ENCODE results near the gene SERAC1. TPM values are rescaled to one million over a fixed set of nuclear protein-coding genes. Genes with fewer than 3 reads are reported as not detected.

SERAC1 gene
- total and polyA plus RNA-seq, 10 of the 15 experiments (the other 5 are each of a cell fraction or from before 2014, with no cell fraction given), result 0.76 to 2.9 (median 2.2) TPM

GRCh38 chr6:158165919-158166416 is 2.1 kb downstream of the SERAC1 start (continued):
- TF ChIP-seq, protein P1, sequence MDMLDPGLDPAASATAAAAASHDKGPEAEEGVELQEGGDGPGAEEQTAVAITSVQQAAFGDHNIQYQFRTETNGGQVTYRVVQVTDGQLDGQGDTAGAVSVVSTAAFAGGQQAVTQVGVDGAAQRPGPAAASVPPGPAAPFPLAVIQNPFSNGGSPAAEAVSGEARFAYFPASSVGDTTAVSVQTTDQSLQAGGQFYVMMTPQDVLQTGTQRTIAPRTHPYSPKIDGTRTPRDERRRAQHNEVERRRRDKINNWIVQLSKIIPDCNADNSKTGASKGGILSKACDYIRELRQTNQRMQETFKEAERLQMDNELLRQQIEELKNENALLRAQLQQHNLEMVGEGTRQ (IDR thresholded peaks at IDR 0.05; ENCODE audit: borderline replicate concordance, low read depth, low read length), result no peak
- TF ChIP-seq YY1 (IDR thresholded peaks at IDR 0.05; ENCODE audit: low read depth, low read length), result no peak
- TF ChIP-seq HDAC6 (IDR thresholded peaks at IDR 0.05; ENCODE audit: unreplicated experiment), result no peak
- no peak for TF ChIP-seq CHD4 (IDR thresholded peaks at IDR 0.05)

DNA sequence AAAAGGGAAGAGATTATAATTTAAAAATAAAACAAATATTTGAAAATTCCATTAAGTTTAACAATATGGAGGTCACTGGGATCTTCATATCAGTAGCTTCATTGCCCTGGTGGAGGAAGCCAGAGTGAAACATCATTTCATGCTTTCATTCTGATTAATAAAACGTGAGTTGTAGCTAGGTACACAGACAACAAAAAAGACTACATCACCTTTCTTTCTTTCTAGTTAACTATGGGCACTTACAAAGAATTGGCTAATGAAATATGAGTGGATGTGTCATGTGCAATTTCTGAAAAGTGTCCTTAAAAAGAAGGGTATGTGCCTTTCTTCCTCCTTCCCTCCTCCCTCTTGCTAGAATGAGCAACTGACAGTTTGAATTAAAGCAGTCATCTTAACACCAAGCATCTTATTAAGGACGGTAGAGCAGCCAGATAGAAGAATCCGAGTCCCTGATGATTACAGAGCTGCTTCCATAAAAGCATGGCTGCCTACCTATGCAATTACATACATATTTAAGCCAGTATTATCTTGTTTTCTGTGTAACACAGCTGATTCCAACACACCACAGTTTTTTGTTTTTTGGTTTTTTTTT is 3.4 kb downstream of the SERAC1 start:
- ChIA-PET POLR2A (no interaction called here), SMC1A (ENCODE audit: uncharacterized antibody, unreplicated experiment) (interaction anchor here (0.7 kb wide), 1 partner anchor 14 kb away, joined by 3 read pairs; no protein-coding TSS in a partner anchor), CTCF (interaction anchor here (0.6 kb wide), 1 partner anchor 506 kb away, joined by 3 read pairs; no protein-coding TSS in a partner anchor), RAD21 (ENCODE audit: unreplicated experiment) (no interaction called here)
- H3K79me2 ChIP-seq (ENCODE audit: control insufficient read depth, insufficient read depth, low read length), result no peaks in the 10 kb centered on the region
- intact Hi-C loops (cut with micrococcal nuclease; ENCODE audit: unreplicated experiment), result no loop called here
- no TSS peak for BruUV-seq (replicated peaks)
- FAIRE-seq (no peak), DNase-seq (ENCODE audit: low read depth, low spot score) (no peak), ATAC-seq (no peak)
- H3K4me1 ChIP-seq (ENCODE audit: control insufficient read depth, insufficient read depth, low read length), result no peaks in the 10 kb centered on the region
- TF ChIP-seq JUNB (IDR thresholded peaks at IDR 0.05), result peak; percentile 85
- peak; percentile 60 to 61; a peak in 3 of 4 replicates for TF ChIP-seq BHLHE40 (IDR thresholded peaks at IDR 0.05; ENCODE audit: borderline replicate concordance in 1 of 2, low read depth in 2 of 2, low read length in 1 of 2)
- TF ChIP-seq YBX1 (IDR thresholded peaks at IDR 0.05), result no peak
- TF ChIP-seq HDGF (IDR thresholded peaks at IDR 0.05), result no peak
- H4K20me1 ChIP-seq (ENCODE audit: control insufficient read depth, insufficient read depth), result no peaks in the 10 kb centered on the region
- H3K9ac ChIP-seq (ENCODE audit: control insufficient read depth, insufficient read depth, low read length), result no peak overlapping the region
- in situ Hi-C loops (cut with MboI), result no loop called here
- no peak overlapping the region for H3K27ac ChIP-seq (ENCODE audit: control insufficient read depth, insufficient read depth)
- no peaks in the 10 kb centered on the region for H3K36me3 ChIP-seq (ENCODE audit: control insufficient read depth in 2 of 2, insufficient read depth in 2 of 2, low read length in 1 of 2)
- H3K27me3 ChIP-seq (replicated peaks in 1 of 2; ENCODE audit: control insufficient read depth in 2 of 2, insufficient read depth in 2 of 2, low read length in 1 of 2), result no peaks in the 10 kb centered on the region
- no peak overlapping the region for H3K4me2 ChIP-seq (ENCODE audit: control insufficient read depth, insufficient read depth)
- 47% methylated on average over 3 of the region's 3 CpGs for whole genome bisulfite sequencing (ENCODE audit: insufficient coverage, insufficient replicate concordance, low lambda C conversion rate, missing lambda C conversion rate)
- H2AFZ ChIP-seq (ENCODE audit: control insufficient read depth, low read depth, low read length), result no peak overlapping the region
- H3K4me3 ChIP-seq, result no peak overlapping the region
- H3K9me3 ChIP-seq (replicated peaks; ENCODE audit: control insufficient read depth, insufficient read depth, low read length), result no peaks in the 10 kb centered on the region

Measured in GM12878 (cell line).